DND-41 (cell line): Measurements from ENCODE around the gene EIF4ENIF1.
A peak's percentile ranks its signal among the peaks of the same experiment; 100 is the strongest.

ENCODE experiments used
- ATAC-seq: fragments of 200-7000 bp; cut with Tn5 transposase; 3 replicates; pipeline ENCODE4 v1.9.1; 2021; ENCODE audit warnings: low read depth; ENCODE audit not compliant: insufficient read depth
- DNase-seq: peaks from one replicate; pipeline ENCODE4 v3.0.0-alpha.2; 2020
- H2AFZ ChIP-seq: 2 replicates; pipeline ENCODE4 v1.6.0; 2012; ENCODE audit warnings: low read depth, low read length
- H3K27ac ChIP-seq: 2 replicates; pipeline ENCODE4 v1.5.1; 2012; ENCODE audit warnings: low read length, inconsistent platforms
- H3K27me3 ChIP-seq: fragments of 200-600 bp; sonication (generic); 2 replicates; pipeline ENCODE4 v1.6.0; 2012; ENCODE audit warnings: low read length, mild to moderate bottlenecking, inconsistent platforms; ENCODE audit not compliant: insufficient read depth, poor library complexity
- H3K36me3 ChIP-seq: 2 replicates; pipeline ENCODE4 v1.5.1; 2012; ENCODE audit warnings: low read length, inconsistent platforms; ENCODE audit not compliant: insufficient read depth
- H3K4me1 ChIP-seq: 2 replicates; pipeline ENCODE4 v1.5.1; 2012; ENCODE audit warnings: mild to moderate bottlenecking, low read length; ENCODE audit not compliant: insufficient read depth
- H3K4me2 ChIP-seq: 2 replicates; pipeline ENCODE4 v1.6.0; 2012; ENCODE audit warnings: mild to moderate bottlenecking, moderate library complexity, low read length, inconsistent platforms; ENCODE audit not compliant: insufficient read depth
- H3K4me3 ChIP-seq, 2 experiments: fragments of 200-600 bp in 1 of 2; shearing (Covaris generic) in 1 of 2; 2 replicates each; pipeline ENCODE4 v1.5.1; 2012 to 2016; ENCODE audit warnings: inconsistent platforms in 2 of 2, low read length in 2 of 2, mild to moderate bottlenecking in 2 of 2, low read depth in 1 of 2, moderate library complexity in 1 of 2
- H3K79me2 ChIP-seq: 2 replicates; pipeline ENCODE4 v1.6.0; 2012; ENCODE audit warnings: low read length, inconsistent platforms; ENCODE audit not compliant: insufficient read depth
- H3K9ac ChIP-seq: 2 replicates; pipeline ENCODE4 v1.6.0; 2012; ENCODE audit warnings: low read depth, mild to moderate bottlenecking, inconsistent platforms, low read length, moderate library complexity
- H3K9me3 ChIP-seq: 2 replicates; pipeline ENCODE4 v1.5.1; 2012; ENCODE audit warnings: low read length, moderate library complexity, mild to moderate bottlenecking, inconsistent platforms; ENCODE audit not compliant: insufficient read depth, severe bottlenecking
- H4K20me1 ChIP-seq: 2 replicates; pipeline ENCODE4 v1.6.0; 2012; ENCODE audit warnings: low read length; ENCODE audit not compliant: insufficient read depth
- EZH2 ChIP-seq: IDR thresholded peaks from 3 replicates; pipeline ENCODE4 v1.6.1; 2012; ENCODE audit warnings: borderline replicate concordance, low read depth, mild to moderate bottlenecking, moderate library complexity, low read length, inconsistent platforms; ENCODE audit not compliant: severe bottlenecking
- TF ChIP-seq, protein P1 (sequence below): IDR thresholded peaks from 2 replicates; pipeline ENCODE4 v1.5.1; 2012; ENCODE audit warnings: borderline replicate concordance, low read length, moderate library complexity, mild to moderate bottlenecking; ENCODE audit not compliant: poor library complexity, severe bottlenecking; ENCODE audit errors: extremely low read depth

EIF4ENIF1 gene

DNA sequence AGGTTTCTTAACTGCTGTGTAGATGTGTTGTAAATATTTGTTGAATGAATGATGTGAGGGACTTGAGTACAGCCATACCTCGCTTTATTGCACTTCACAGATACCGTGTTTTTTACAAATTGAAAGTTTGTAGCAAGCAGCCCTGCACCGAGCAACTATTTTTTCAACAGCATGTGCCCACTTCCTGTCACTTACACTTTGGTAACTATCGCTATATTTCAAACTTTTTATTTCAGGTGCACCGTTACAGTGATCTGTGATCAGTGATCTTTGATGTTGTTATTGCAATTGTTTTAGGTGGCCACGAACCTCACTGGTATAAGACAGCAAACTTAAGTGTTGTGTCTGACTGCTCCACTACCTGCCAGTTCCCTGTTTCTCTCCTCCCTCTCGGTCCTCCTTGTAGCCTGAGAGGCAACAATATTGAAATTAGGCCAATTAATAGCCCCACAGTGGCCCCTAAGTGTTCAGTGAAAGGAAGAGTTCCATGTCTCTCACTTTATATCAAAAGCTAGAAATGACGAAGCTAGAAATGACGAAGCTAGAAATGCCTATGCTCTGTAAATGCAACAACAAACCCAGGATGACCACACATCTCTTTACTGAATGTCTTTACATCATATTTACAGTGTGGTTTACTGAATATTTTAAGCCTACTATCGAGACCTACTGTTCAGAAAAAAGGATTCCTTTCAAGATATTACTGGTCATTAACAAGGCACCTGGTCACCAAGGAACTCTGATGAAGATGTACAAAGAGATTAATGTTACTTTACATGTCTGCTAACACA lies 7.7 kb upstream of the EIF4ENIF1 start:
- Histone ChIP-seq H3K4me1 (peaks cover 28% of the 10 kb centered on the region), H3K4me3 (peak overlapping the region; percentile 60 to 90; a peak in 3 of 4 replicates), H3K27me3 (no peaks in the 10 kb centered on the region), H2AFZ (peak overlapping the region; percentile 90), H3K9ac (peak overlapping the region; percentile 81), H3K79me2 (peaks cover 56% of the 10 kb centered on the region), H3K9me3 (no peaks in the 10 kb centered on the region), H3K36me3 (peaks cover 11% of the 10 kb centered on the region), H4K20me1 (peaks cover 9% of the 10 kb centered on the region; the same call in 1 of the 2 replicates), H3K4me2 (peak overlapping the region; percentile 85), H3K27ac (peak overlapping the region; percentile 79)
- ATAC-seq (peak; percentile 12; the same call in 2 of the 3 replicates), DNase-seq (peak; percentile 30)
- TF ChIP-seq EZH2: no peak
- TF ChIP-seq, protein P1, sequence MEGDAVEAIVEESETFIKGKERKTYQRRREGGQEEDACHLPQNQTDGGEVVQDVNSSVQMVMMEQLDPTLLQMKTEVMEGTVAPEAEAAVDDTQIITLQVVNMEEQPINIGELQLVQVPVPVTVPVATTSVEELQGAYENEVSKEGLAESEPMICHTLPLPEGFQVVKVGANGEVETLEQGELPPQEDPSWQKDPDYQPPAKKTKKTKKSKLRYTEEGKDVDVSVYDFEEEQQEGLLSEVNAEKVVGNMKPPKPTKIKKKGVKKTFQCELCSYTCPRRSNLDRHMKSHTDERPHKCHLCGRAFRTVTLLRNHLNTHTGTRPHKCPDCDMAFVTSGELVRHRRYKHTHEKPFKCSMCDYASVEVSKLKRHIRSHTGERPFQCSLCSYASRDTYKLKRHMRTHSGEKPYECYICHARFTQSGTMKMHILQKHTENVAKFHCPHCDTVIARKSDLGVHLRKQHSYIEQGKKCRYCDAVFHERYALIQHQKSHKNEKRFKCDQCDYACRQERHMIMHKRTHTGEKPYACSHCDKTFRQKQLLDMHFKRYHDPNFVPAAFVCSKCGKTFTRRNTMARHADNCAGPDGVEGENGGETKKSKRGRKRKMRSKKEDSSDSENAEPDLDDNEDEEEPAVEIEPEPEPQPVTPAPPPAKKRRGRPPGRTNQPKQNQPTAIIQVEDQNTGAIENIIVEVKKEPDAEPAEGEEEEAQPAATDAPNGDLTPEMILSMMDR: no peak

DNA sequence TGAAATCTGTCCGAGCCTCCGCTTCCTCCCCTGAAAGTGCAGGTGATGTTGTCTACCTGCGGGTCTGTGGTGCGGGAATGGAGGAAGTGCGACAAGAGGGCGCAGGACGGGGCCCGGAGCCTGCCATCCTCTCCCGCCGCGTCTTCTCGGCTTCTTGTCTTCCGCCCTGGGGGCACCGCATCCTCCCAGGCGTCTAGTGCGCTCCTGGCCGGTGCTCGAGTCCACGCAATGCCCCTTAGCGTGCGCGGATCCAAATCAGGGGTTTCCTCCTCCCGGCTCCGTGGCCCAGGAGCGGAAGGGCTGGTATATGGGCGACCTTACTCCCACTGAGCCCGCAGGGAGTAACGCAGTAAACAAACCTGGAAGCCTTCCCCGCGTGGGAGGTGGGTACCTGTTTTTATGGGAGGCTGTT lies 7.1 kb upstream of the EIF4ENIF1 start:
- peaks cover 13% of the 10 kb centered on the region for H3K36me3 ChIP-seq
- ATAC-seq: peak; percentile 56
- no peak for TF ChIP-seq EZH2
- TF ChIP-seq, protein P1: no peak
- peaks cover 33% of the 10 kb centered on the region for H3K4me1 ChIP-seq
- no peaks in the 10 kb centered on the region for H3K27me3 ChIP-seq
- H3K4me3 ChIP-seq: peak overlapping the region; percentile 60 to 90; a peak in 3 of 4 replicates
- H3K9me3 ChIP-seq: no peaks in the 10 kb centered on the region
- peaks cover 54% of the 10 kb centered on the region for H3K79me2 ChIP-seq
- peak overlapping the region; percentile 81 for H3K9ac ChIP-seq
- H3K27ac ChIP-seq: peak overlapping the region; percentile 79
- H3K4me2 ChIP-seq: peak overlapping the region; percentile 85
- peaks cover 5% of the 10 kb centered on the region; the same call in 1 of the 2 replicates for H4K20me1 ChIP-seq
- peak overlapping the region; percentile 90 for H2AFZ ChIP-seq
- peak; percentile 55 for DNase-seq

DNA sequence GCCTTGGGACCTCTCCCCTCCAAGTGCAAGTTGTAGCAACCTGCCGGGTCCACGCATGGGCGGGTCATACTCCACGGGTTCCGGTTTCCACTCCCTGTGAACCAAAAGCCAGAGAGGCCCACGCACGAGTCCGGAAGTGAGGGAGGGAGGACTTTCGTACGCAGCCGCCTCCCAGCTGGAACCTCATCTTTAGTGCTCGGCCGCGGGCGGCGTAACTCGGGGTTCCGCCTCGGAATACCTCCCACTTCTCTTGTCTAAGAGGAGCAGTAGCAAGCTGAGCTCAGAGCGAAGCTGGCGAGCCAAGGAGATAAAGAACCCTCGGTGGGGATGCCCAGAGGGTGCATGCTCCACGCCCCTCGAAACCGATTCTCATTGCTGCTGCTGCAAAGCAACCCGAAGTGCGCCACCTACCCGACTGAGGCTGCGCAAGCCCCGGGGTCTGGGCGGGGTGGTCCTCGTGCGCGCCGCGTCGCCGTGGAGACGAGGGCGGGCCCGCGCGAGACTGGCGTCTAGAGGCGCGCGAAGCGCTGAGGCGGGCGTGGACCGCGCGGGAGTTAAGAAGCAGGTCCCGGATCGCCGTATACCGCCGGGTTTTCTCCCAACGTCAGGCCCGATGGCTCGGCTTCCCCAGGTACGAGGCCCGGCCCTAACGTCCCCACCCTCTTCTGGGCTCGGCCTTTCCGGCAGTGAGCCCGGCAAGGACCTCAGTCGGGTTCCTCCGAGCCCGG lies 6.5 kb upstream of the EIF4ENIF1 start, which contains the start of gene SFI1:
SFI1 (plus strand) TSS at position 530 of the 728 bp plus-strand sequence. CDS start 11,749 bp downstream, outside the sequence.
- TF ChIP-seq, protein P1: peak; percentile 49
- no peak for TF ChIP-seq EZH2
- Histone ChIP-seq H3K27me3 (no peaks in the 10 kb centered on the region), H2AFZ (peak within 1 kb of the TSS; percentile 90), H3K27ac (peak within 1 kb of the TSS; percentile 79), H3K79me2 (peaks cover 53% of the 10 kb centered on the region), H3K4me2 (peak within 1 kb of the TSS; percentile 85), H4K20me1 (0 out of 2 replicates have a peak, but pooled peaks cover 4% of the 10 kb centered on the region), H3K9me3 (no peaks in the 10 kb centered on the region), H3K4me3 (peak within 1 kb of the TSS; percentile 60 to 90), H3K9ac (peak within 1 kb of the TSS; percentile 81), H3K36me3 (peaks cover 8% of the 10 kb centered on the region; the same call in 1 of the 2 replicates), H3K4me1 (peaks cover 38% of the 10 kb centered on the region)
- ATAC-seq (peak; percentile 89), DNase-seq (peak; percentile 95)
